PC-9 (cell line): ENCODE measurements around the gene TNXB. TPM values are rescaled to one million over a fixed set of nuclear protein-coding genes. Genes with fewer than 3 reads are reported as not detected.

ENCODE experiments used
- BruUV-seq: library from RNA; stranded (reverse); fragments of 400-500 nt; replicated peaks from 2 replicates; lab custom pipeline; 2021; lab: Mats Ljungman, UMichigan
- CTCF ChIA-PET: fragments of 300-600 bp; sonication (Branson Sonifier 250); formaldehyde crosslinking; loops from one replicate; lab custom pipeline; 2022; ENCODE audit warnings: antibody characterized with exemption; lab: Charles Lee
- POLR2A ChIA-PET: fragments of 300-600 bp; sonication (Branson Sonifier 250); formaldehyde crosslinking; loops from one replicate; lab custom pipeline; 2022; ENCODE audit warnings: antibody characterized with exemption; ENCODE audit not compliant: unreplicated experiment; lab: Charles Lee
- DNase-seq, 2 experiments: peaks; one replicate each; pipeline versions ENCODE4 v3.0.0 to v3.0.0-alpha.2; 2015 to 2022; ENCODE audit warnings: mixed read lengths in 1 of 2
- H2AFZ ChIP-seq: fragments of 200-600 bp; sonication (generic); 2 replicates; pipeline ENCODE4 v1.8.1; 2017; ENCODE audit warnings: antibody characterized with exemption
- H3F3A ChIP-seq: fragments of 200-600 bp; sonication (generic); 2 replicates; pipeline ENCODE4 v1.8.1; 2017; ENCODE audit warnings: antibody characterized with exemption, mild to moderate bottlenecking, low read depth; ENCODE audit not compliant: insufficient read depth
- H3K27ac ChIP-seq: fragments of 200-600 bp; sonication (generic); 2 replicates; pipeline ENCODE4 v1.6.1; 2016; ENCODE audit warnings: mixed run types
- H3K27me3 ChIP-seq: fragments of 200-600 bp; sonication (generic); 2 replicates; pipeline ENCODE4 v1.6.1; 2016; ENCODE audit warnings: low read depth, mixed run types; ENCODE audit not compliant: insufficient read depth
- H3K36me3 ChIP-seq: fragments of 200-600 bp; sonication (generic); 2 replicates; pipeline ENCODE4 v1.6.1; 2016; ENCODE audit warnings: low read depth, mixed run types
- H3K4me1 ChIP-seq: fragments of 200-600 bp; sonication (generic); replicated peaks from 2 replicates; pipeline ENCODE4 v1.6.1; 2016; ENCODE audit warnings: mixed run types; ENCODE audit not compliant: insufficient read depth
- H3K4me2 ChIP-seq: fragments of 200-600 bp; sonication (generic); 2 replicates; pipeline ENCODE4 v1.6.1; 2017; ENCODE audit warnings: mixed run types
- H3K4me3 ChIP-seq: fragments of 200-600 bp; sonication (generic); 2 replicates; pipeline ENCODE4 v1.6.1; 2016; ENCODE audit warnings: mixed run types
- H3K79me2 ChIP-seq: fragments of 200-600 bp; sonication (generic); 2 replicates; pipeline ENCODE4 v1.6.1; 2017; ENCODE audit warnings: low read depth, mixed run types
- H3K9me2 ChIP-seq: fragments of 200-600 bp; sonication (generic); 2 replicates; pipeline ENCODE4 v1.8.1; 2017; ENCODE audit warnings: mild to moderate bottlenecking; ENCODE audit not compliant: insufficient read depth
- H3K9me3 ChIP-seq: fragments of 200-600 bp; sonication (generic); 2 replicates; pipeline ENCODE4 v1.8.1; 2016; ENCODE audit warnings: low read depth; ENCODE audit not compliant: insufficient read depth
- H4K20me1 ChIP-seq: fragments of 200-600 bp; sonication (generic); 2 replicates; pipeline ENCODE4 v1.8.1; 2017; ENCODE audit not compliant: insufficient read depth
- EZH2 ChIP-seq: fragments of 200-600 bp; sonication (generic); IDR thresholded peaks from 2 replicates; pipeline ENCODE4 v1.8.0; 2017; ENCODE audit warnings: antibody characterized with exemption, low read depth
- intact Hi-C: fragments of 100-400 bp; cut with micrococcal nuclease; formaldehyde crosslinking; loops from one replicate; pipeline ENCODE4 v1.10.0; 2022; ENCODE audit not compliant: unreplicated experiment
- total RNA-seq: library from RNA; stranded (reverse); gene quantifications from 2 replicates; pipeline ENCODE4 v1.2.3, GENCODE V29; 2021
- TF ChIP-seq, protein P1 (sequence below): fragments of 200-600 bp; sonication (generic); conservative IDR thresholded peaks from 2 replicates; pipeline ENCODE4 v1.6.1; 2017; ENCODE audit warnings: mixed run types, antibody characterized with exemption, mild to moderate bottlenecking, moderate library complexity

TNXB gene
- total RNA-seq, 1 experiment from 2014 or later, result 15.1 TPM

- intact Hi-C loops, result loop anchor here (1.0 to 5.0 kb wide), 4 partner anchors 35 to 678 kb away; partner anchors contain the start of gene PPT2
Measured at GRCh38 chr6:32118782-32119628, 9.9 kb upstream of the TNXB start.

DNA sequence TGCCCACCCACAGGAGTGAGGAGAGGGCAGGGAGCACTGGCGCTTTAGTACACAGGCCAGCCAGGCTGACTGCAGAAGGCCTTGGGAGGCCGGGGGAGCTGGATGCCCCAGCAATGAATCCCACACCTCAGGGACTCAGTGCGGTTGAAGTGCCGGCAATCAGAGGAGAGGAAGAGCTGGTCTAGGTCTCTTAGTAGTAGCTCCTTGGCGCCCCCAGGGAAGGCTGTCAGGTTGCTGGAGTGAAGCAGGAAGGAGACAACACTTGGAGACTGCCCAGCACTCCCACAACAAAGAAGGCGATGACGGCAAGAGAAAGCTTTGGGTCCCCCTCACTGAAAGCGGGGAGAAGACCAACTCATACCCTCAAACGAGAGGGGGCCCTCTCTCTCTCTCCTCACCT is 8.3 kb upstream of the TNXB start:
- Histone ChIP-seq H3K27me3 (no peaks in the 10 kb centered on the region), H4K20me1 (no peaks in the 10 kb centered on the region; the same call in 1 of the 2 replicates), H3K9me3 (no peaks in the 10 kb centered on the region), H3K27ac (no peak overlapping the region), H3F3A (peaks cover 15% of the 10 kb centered on the region), H3K36me3 (peaks cover 9% of the 10 kb centered on the region; the same call in 1 of the 2 replicates), H3K4me3 (no peak overlapping the region), H3K9me2 (no peaks in the 10 kb centered on the region), H3K4me1 (peaks cover 21% of the 10 kb centered on the region; the same call in 1 of the 2 replicates), H3K79me2 (no peaks in the 10 kb centered on the region), H3K4me2 (no peak overlapping the region), H2AFZ (no peak overlapping the region)
- no peak for TF ChIP-seq EZH2
- TF ChIP-seq, protein P1, sequence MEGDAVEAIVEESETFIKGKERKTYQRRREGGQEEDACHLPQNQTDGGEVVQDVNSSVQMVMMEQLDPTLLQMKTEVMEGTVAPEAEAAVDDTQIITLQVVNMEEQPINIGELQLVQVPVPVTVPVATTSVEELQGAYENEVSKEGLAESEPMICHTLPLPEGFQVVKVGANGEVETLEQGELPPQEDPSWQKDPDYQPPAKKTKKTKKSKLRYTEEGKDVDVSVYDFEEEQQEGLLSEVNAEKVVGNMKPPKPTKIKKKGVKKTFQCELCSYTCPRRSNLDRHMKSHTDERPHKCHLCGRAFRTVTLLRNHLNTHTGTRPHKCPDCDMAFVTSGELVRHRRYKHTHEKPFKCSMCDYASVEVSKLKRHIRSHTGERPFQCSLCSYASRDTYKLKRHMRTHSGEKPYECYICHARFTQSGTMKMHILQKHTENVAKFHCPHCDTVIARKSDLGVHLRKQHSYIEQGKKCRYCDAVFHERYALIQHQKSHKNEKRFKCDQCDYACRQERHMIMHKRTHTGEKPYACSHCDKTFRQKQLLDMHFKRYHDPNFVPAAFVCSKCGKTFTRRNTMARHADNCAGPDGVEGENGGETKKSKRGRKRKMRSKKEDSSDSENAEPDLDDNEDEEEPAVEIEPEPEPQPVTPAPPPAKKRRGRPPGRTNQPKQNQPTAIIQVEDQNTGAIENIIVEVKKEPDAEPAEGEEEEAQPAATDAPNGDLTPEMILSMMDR, result no peak
- intact Hi-C loops, result loop anchor here (5.0 kb wide), 2 partner anchors 80 to 680 kb away; no protein-coding TSS in a partner anchor
- ChIA-PET POLR2A (interaction anchor here (0.6 kb wide), 1 partner anchor 146 kb away, joined by 3 read pairs; the partner anchor contains the start of gene DXO), CTCF (interaction anchor here (0.7 to 1.2 kb wide), 2 partner anchors 13 to 144 kb away, joined by 3 to 4 read pairs; no protein-coding TSS in a partner anchor)
- BruUV-seq, result no TSS peak
- no peak for DNase-seq

More at GRCh38 chr6:32118782-32119628, 9.9 kb upstream of the TNXB start:
- no peak for TF ChIP-seq EZH2
- TF ChIP-seq, protein P1, result peak; percentile 86
- POLR2A ChIA-PET, result interaction anchor here (0.5 to 0.8 kb wide), 2 partner anchors 71 to 676 kb away, joined by 3 to 5 read pairs; partner anchors contain the start of gene PBX2
- Histone ChIP-seq H3K4me1 (peaks cover 16% of the 10 kb centered on the region; the same call in 1 of the 2 replicates), H3K9me2 (no peaks in the 10 kb centered on the region), H3K27ac (no peak overlapping the region), H3K4me3 (no peak overlapping the region), H2AFZ (no peak overlapping the region), H3F3A (peaks cover 15% of the 10 kb centered on the region), H3K9me3 (no peaks in the 10 kb centered on the region), H4K20me1 (no peaks in the 10 kb centered on the region; the same call in 1 of the 2 replicates), H3K36me3 (peaks cover 9% of the 10 kb centered on the region; the same call in 1 of the 2 replicates), H3K79me2 (no peaks in the 10 kb centered on the region), H3K4me2 (no peak overlapping the region), H3K27me3 (no peaks in the 10 kb centered on the region)
- DNase-seq, result peak; percentile 68 to 81
- CTCF ChIA-PET, result interaction anchor here (0.5 to 1.0 kb wide), 7 partner anchors 10 to 1128 kb away, joined by 3 to 10 read pairs (median 4); partner anchors contain the start of gene PBX2
- no TSS peak for BruUV-seq

DNA sequence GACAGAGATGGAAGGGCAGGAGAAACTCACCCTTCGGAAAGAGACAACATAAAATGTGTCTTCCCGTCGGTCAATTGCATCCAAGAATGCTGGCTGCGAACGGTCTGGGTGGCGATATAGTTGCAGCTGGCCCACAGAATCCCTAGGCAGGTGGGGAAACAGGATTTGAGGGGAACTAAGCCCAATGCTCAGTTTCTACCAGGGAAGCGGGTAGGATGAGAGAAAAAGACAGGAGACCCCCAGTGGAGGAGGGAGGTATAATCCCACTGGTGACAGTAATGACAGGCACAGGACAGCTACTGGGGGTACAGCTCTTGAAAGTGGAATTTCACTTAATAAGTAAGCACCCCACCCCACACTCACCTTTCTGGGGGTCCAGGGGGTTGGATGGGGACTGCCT is 7.5 kb upstream of the TNXB start:
- Histone ChIP-seq H3K9me2 (no peaks in the 10 kb centered on the region), H3K79me2 (no peaks in the 10 kb centered on the region), H3K4me2 (no peak overlapping the region), H4K20me1 (no peaks in the 10 kb centered on the region; the same call in 1 of the 2 replicates), H3K27ac (no peak overlapping the region), H3F3A (peaks cover 18% of the 10 kb centered on the region), H3K36me3 (peaks cover 9% of the 10 kb centered on the region; the same call in 1 of the 2 replicates), H3K4me1 (peaks cover 21% of the 10 kb centered on the region; the same call in 1 of the 2 replicates), H3K9me3 (no peaks in the 10 kb centered on the region), H3K4me3 (no peak overlapping the region), H2AFZ (no peak overlapping the region), H3K27me3 (no peaks in the 10 kb centered on the region)
- intact Hi-C loops, result loop anchor here (5.0 kb wide), 2 partner anchors 81 to 681 kb away; no protein-coding TSS in a partner anchor
- ChIA-PET CTCF (interaction anchor here (0.6 to 1.2 kb wide), 2 partner anchors 12 to 329 kb away, joined by 3 to 4 read pairs; no protein-coding TSS in a partner anchor), POLR2A (no interaction called here)
- TF ChIP-seq EZH2, result no peak
- TF ChIP-seq, protein P1, result peak; percentile 65
- BruUV-seq, result no TSS peak
- no peak for DNase-seq
